Lower leg skin (tissue), 3 donors: ENCODE results near the gene ZNF524.

ENCODE experiments used
- CTCF ChIP-seq, 3 donors: fragments of 450-650 bp; IDR thresholded peaks; one replicate each; pipeline ENCODE4 v1.5.1; 2016; ENCODE audit warnings: antibody characterized with exemption in 3 of 3, mild to moderate bottlenecking in 3 of 3, moderate library complexity in 2 of 3
- POLR2A ChIP-seq, 2 donors: fragments of 450-650 bp; IDR thresholded peaks; one replicate each; pipeline ENCODE4 v1.6.1; 2016 to 2017; ENCODE audit warnings: antibody characterized with exemption in 2 of 2, mild to moderate bottlenecking in 1 of 2, moderate library complexity in 1 of 2

DNA sequence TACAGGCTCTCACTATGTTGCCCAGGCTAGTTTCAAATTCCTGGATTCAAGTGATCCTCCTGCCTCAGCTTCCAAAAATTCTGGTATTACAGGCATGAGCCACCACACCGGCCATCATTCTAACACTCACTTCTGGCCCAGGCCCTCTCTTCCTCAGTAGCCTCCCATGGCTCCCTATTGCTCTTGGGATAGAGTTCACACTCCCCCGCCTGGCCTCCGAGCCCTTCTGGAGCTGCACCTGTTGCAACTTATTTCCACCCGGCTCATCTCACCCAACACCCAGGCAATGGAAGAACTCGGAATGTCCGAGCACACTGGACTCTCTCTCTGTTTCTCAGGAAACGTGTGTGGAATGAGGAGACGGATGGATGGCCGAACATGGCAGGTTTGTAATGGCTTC lies 45.8 kb upstream of the ZNF524 start:
- TF ChIP-seq POLR2A (IDR thresholded peaks at IDR 0.05) (no peak), CTCF (IDR thresholded peaks at IDR 0.05) (no peak)
